CD8-positive, alpha-beta memory T cell (primary cell): Measurements from ENCODE around the gene PIGH. TPM values are rescaled to one million over a fixed set of nuclear protein-coding genes. Genes with fewer than 3 reads are reported as not detected.

Experiments
- CTCF ChIA-PET: fragments of 350-600 bp; sonication (Branson Sonifier 250); formaldehyde crosslinking; loops from one replicate; lab custom pipeline; 2021; ENCODE audit warnings: antibody characterized with exemption; lab: Charles Lee
- POLR2A ChIA-PET: fragments of 350-600 bp; sonication (Branson Sonifier 250); formaldehyde crosslinking; loops from one replicate; lab custom pipeline; 2021; ENCODE audit warnings: antibody characterized with exemption; lab: Charles Lee
- DNase-seq, 5 donors: peaks; one replicate each; pipeline versions ENCODE4 v3.0.0 to v3.0.0-alpha.2; 2020 to 2022; ENCODE audit warnings: mixed read lengths in 1 of 5
- H3K27ac ChIP-seq: one replicate; pipeline ENCODE4 v1.7.0; 2013; ENCODE audit warnings: low read depth, mild to moderate bottlenecking, low read length, moderate library complexity
- H3K27me3 ChIP-seq: 2 replicates; pipeline ENCODE4 v1.7.0; 2013; ENCODE audit warnings: low read length, mild to moderate bottlenecking; ENCODE audit not compliant: insufficient read depth, poor library complexity, severe bottlenecking
- H3K36me3 ChIP-seq: 2 replicates; pipeline ENCODE4 v1.7.0; 2013; ENCODE audit warnings: mild to moderate bottlenecking, low read length, moderate library complexity; ENCODE audit not compliant: insufficient read depth
- H3K4me1 ChIP-seq: 2 replicates; pipeline ENCODE4 v1.7.0; 2013; ENCODE audit warnings: mild to moderate bottlenecking, low read length, moderate library complexity; ENCODE audit not compliant: insufficient read depth
- H3K4me3 ChIP-seq: 2 replicates; pipeline ENCODE4 v1.7.0; 2013; ENCODE audit warnings: mild to moderate bottlenecking, low read length
- H3K9me3 ChIP-seq: 2 replicates; pipeline ENCODE4 v1.7.0; 2013; ENCODE audit warnings: mild to moderate bottlenecking, low read length
- H3K27ac Mint-ChIP-seq, 8 donors: one replicate each; pipeline ENCODE4 v1.8.0; 2020 to 2021; ENCODE audit warnings: mixed read lengths in 8 of 8, mild to moderate bottlenecking in 6 of 8, inconsistent platforms in 3 of 8, moderate library complexity in 3 of 8
- H3K27me3 Mint-ChIP-seq, 2 donors: one replicate each; pipeline ENCODE4 v1.8.0; 2020 to 2021; ENCODE audit warnings: mixed read lengths in 2 of 2, mild to moderate bottlenecking in 1 of 2, moderate library complexity in 1 of 2
- H3K36me3 Mint-ChIP-seq, 3 donors: one replicate each; pipeline ENCODE4 v1.8.0; 2020 to 2021; ENCODE audit warnings: mixed read lengths in 3 of 3, inconsistent platforms in 1 of 3, mild to moderate bottlenecking in 1 of 3
- H3K4me1 Mint-ChIP-seq, 3 donors: one replicate each; pipeline ENCODE4 v1.8.0; 2020 to 2021; ENCODE audit warnings: mixed read lengths in 3 of 3, inconsistent platforms in 1 of 3, mild to moderate bottlenecking in 1 of 3
- H3K4me3 Mint-ChIP-seq, 7 donors: one replicate each; pipeline ENCODE4 v1.8.0; 2020 to 2021; ENCODE audit warnings: mixed read lengths in 7 of 7, mild to moderate bottlenecking in 6 of 7, moderate library complexity in 4 of 7, inconsistent platforms in 2 of 7
- H3K9me3 Mint-ChIP-seq, 5 donors: one replicate each; pipeline ENCODE4 v1.8.0; 2020 to 2022; ENCODE audit warnings: mixed read lengths in 5 of 5, mild to moderate bottlenecking in 3 of 5, moderate library complexity in 2 of 5, inconsistent platforms in 1 of 5
- polyA plus RNA-seq: library from polyadenylated mRNA; unstranded; fragments of 300-500 nt; fragmentation: Illumina TruSeq; gene quantifications from one replicate; pipeline ENCODE4 v1.2.3, GENCODE V29; 2021
- total RNA-seq, 2 experiments: library from RNA; stranded (reverse); gene quantifications; one replicate each; pipeline ENCODE4 v1.2.3, GENCODE V29; 2021

Gene PIGH
- total and polyA plus RNA-seq, 3 experiments from 2014 or later = 24.2 to 39.3 (median 26.1) TPM

GRCh38 chr14:67541448-67542387, 58.4 kb downstream of the PIGH start:
- H3K9me3 Mint-ChIP-seq = peaks cover 3 to 6% (median 4%) of the 10 kb centered on the region in 5 donors
- H3K4me3 Mint-ChIP-seq = peak overlapping the region in 6 of 7 donors; percentile 43 to 80 (median 61)

More at GRCh38 chr14:67541448-67542387, 58.4 kb downstream of the PIGH start:
- H3K36me3 Mint-ChIP-seq = peaks cover 0 to 15% (median 0%) of the 10 kb centered on the region in 3 donors
- Histone ChIP-seq H3K4me1 (no peaks in the 10 kb centered on the region), H3K9me3 (no peaks in the 10 kb centered on the region), H3K36me3 (no peaks in the 10 kb centered on the region), H3K27ac (no peak overlapping the region), H3K4me3 (no peak overlapping the region), H3K27me3 (no peaks in the 10 kb centered on the region)
- H3K27ac Mint-ChIP-seq = peak overlapping the region in 1 of 8 donors; percentile 20
- peaks cover 27 to 50% of the 10 kb centered on the region in 2 donors for H3K27me3 Mint-ChIP-seq
- no peak for DNase-seq
- H3K4me1 Mint-ChIP-seq = peaks cover 0 to 4% (median 3%) of the 10 kb centered on the region in 3 donors
- CTCF ChIA-PET = no interaction called here
- POLR2A ChIA-PET = no interaction called here

Other genes starting within 250 kb of the PIGH start
- 10 to 100 TPM; 34.4 to 35.4 TPM for gene ATP6V1D, start 240.5 kb downstream of the PIGH start, total RNA-seq
- 49.9 TPM for gene ATP6V1D, start 240.5 kb downstream of the PIGH start, polyA plus RNA-seq
- gene EIF2S1, start 239.9 kb downstream of the PIGH start, total RNA-seq = 100 to 1,000 TPM; 329 to 338 TPM
- gene EIF2S1, start 239.9 kb downstream of the PIGH start, polyA plus RNA-seq = 145 TPM
- 1 to 10 TPM in 1 of 2 experiments, under 1 TPM in 1; 0.81 to 1.2 TPM for gene PLEK2, start 188.1 kb downstream of the PIGH start, total RNA-seq
- gene PLEK2, start 188.1 kb downstream of the PIGH start, polyA plus RNA-seq = 0.58 TPM
- gene TMEM229B, start 111.5 kb downstream of the PIGH start, total RNA-seq = 1 to 10 TPM; 3.2 to 4.4 TPM
- 34.4 TPM for gene TMEM229B, start 111.5 kb downstream of the PIGH start, polyA plus RNA-seq
- gene PLEKHH1, start 67.0 kb downstream of the PIGH start, total RNA-seq = under 1 TPM; 0.77 to 0.86 TPM
- not detected for gene PLEKHH1, start 67.0 kb downstream of the PIGH start, polyA plus RNA-seq
- 1 to 10 TPM; 2.3 to 2.8 TPM for gene ARG2, start 19.7 kb upstream of the PIGH start, total RNA-seq
- gene ARG2, start 19.7 kb upstream of the PIGH start, polyA plus RNA-seq = 1.2 TPM
- 10 to 100 TPM; 93.7 to 94.4 TPM for gene VTI1B, start 74.4 kb upstream of the PIGH start, total RNA-seq
- 81.4 TPM for gene VTI1B, start 74.4 kb upstream of the PIGH start, polyA plus RNA-seq
- 10 to 100 TPM; 45.1 to 47.8 TPM for gene RDH11, start 95.5 kb upstream of the PIGH start, total RNA-seq
- 73.4 TPM for gene RDH11, start 95.5 kb upstream of the PIGH start, polyA plus RNA-seq
- not detected for gene RDH12, start 101.6 kb upstream of the PIGH start, total RNA-seq
- gene RDH12, start 101.6 kb upstream of the PIGH start, polyA plus RNA-seq = not detected
- 10 to 100 TPM; 19.0 to 19.9 TPM for gene ZFYVE26, start 216.3 kb upstream of the PIGH start, total RNA-seq
- 4.1 TPM for gene ZFYVE26, start 216.3 kb upstream of the PIGH start, polyA plus RNA-seq
- 10 to 100 TPM; 17.4 to 22.9 TPM for gene RAD51B, start 219.5 kb upstream of the PIGH start, total RNA-seq
- gene RAD51B, start 219.5 kb upstream of the PIGH start, polyA plus RNA-seq = 15.7 TPM